HG03439 (cell line): ENCODE data around the gene CD200R1L.
"Not testable (repeated sequence)": the region's sequence is repeated elsewhere in the genome, so short reads cannot be mapped to it uniquely, and the experiment has no call there.

ENCODE experiments used
- ATAC-seq: cut with Tn5 transposase; IDR thresholded peaks from one replicate; pipeline ENCODE4 v1.9.1; 2021; ENCODE audit warnings: mild to moderate bottlenecking, moderate library complexity; ENCODE audit not compliant: unreplicated experiment

CD200R1L gene

GRCh38 chr3:112846764-112847163 lies at the start of gene CD200R1L:
Gene CD200R1L (minus strand): TSS chr3:112846864. CDS start chr3:112829367, 17,497 bp downstream.
- ATAC-seq = no peak

GRCh38 chr3:112894258-112894657 lies 47.6 kb upstream of the CD200R1L start:
- no peak for ATAC-seq

GRCh38 chr3:112889357-112889756 lies 42.7 kb upstream of the CD200R1L start:
- no peak for ATAC-seq

- no peak for ATAC-seq
These were observed 41.9 kb upstream of the CD200R1L start for GRCh38 chr3:112888381-112889085.

- ATAC-seq = no peak
These were observed 38.1 kb upstream of the CD200R1L start for GRCh38 chr3:112884678-112885290.

- no peak for ATAC-seq
These were observed 35.2 kb upstream of the CD200R1L start for GRCh38 chr3:112881891-112882290.

GRCh38 chr3:112875561-112875960 lies 28.9 kb upstream of the CD200R1L start:
- ATAC-seq = no peak

GRCh38 chr3:112874725-112875124 lies 28.1 kb upstream of the CD200R1L start:
- ATAC-seq = no peak

GRCh38 chr3:112873632-112874031 lies 27.0 kb upstream of the CD200R1L start:
- ATAC-seq = peak; percentile 58

GRCh38 chr3:112871735-112872134 lies 25.1 kb upstream of the CD200R1L start:
- no peak for ATAC-seq

- ATAC-seq = no peak
These were observed 19.1 kb upstream of the CD200R1L start for GRCh38 chr3:112865757-112866156.

- ATAC-seq = no peak
These were observed 14.2 kb upstream of the CD200R1L start for GRCh38 chr3:112860898-112861297.

- ATAC-seq = peak; percentile 56
These were observed 11.9 kb upstream of the CD200R1L start for GRCh38 chr3:112858410-112859069.

GRCh38 chr3:112857526-112857925 lies 10.9 kb upstream of the CD200R1L start:
- ATAC-seq = no peak

GRCh38 chr3:112856537-112856936 lies 9.9 kb upstream of the CD200R1L start:
- ATAC-seq = no peak

- no peak for ATAC-seq
These were observed 9.2 kb upstream of the CD200R1L start for GRCh38 chr3:112855883-112856282.

- not testable (repeated sequence) for ATAC-seq
These were observed 8.4 kb upstream of the CD200R1L start for GRCh38 chr3:112855074-112855473.

- no peak for ATAC-seq
These were observed 1.5 kb upstream of the CD200R1L start for GRCh38 chr3:112848196-112848595.

GRCh38 chr3:112847692-112848091 lies 1.0 kb upstream of the CD200R1L start:
- ATAC-seq = no peak

- no peak for ATAC-seq
These were observed 892 bp downstream of the CD200R1L start for GRCh38 chr3:112845772-112846171.

GRCh38 chr3:112829046-112829445 lies 17.6 kb downstream of the CD200R1L start:
- ATAC-seq = no peak
